GM12892 (cell line): ENCODE data around the gene ANKRD11.

ENCODE experiments used
- POLR2A ChIP-seq: IDR thresholded peaks from 2 replicates; pipeline ENCODE4 v1.6.1; 2011; ENCODE audit warnings: low read depth, low read length, control low read depth
- POLR2AphosphoS5 ChIP-seq: IDR thresholded peaks from 2 replicates; pipeline ENCODE4 v1.6.1; 2011; ENCODE audit warnings: low read depth, low read length, control low read depth
- TAF1 ChIP-seq: IDR thresholded peaks from 2 replicates; pipeline ENCODE4 v1.6.1; 2011; ENCODE audit warnings: low read depth, mild to moderate bottlenecking, control low read depth, low read length, borderline replicate concordance

GRCh38 chr16:89445166-89445565, 45.2 kb downstream of the ANKRD11 start:
- TF ChIP-seq POLR2AphosphoS5 (no peak), POLR2A (no peak), TAF1 (no peak)
